ENCODE results near the gene FBXL20. TPM values are rescaled to one million over a fixed set of nuclear protein-coding genes. Genes with fewer than 3 reads are reported as not detected.
"Not testable (repeated sequence)": the region's sequence is repeated elsewhere in the genome, so short reads cannot be mapped to it uniquely, and the experiment has no call there.

The FBXL20 gene
- total RNA-seq, 1 donor, result 20.3 TPM

GRCh38 chr17:39391448-39391847 lies 10.0 kb downstream of the FBXL20 start:
- DNase-seq (ENCODE audit: insufficient read length, low spot score, missing footprints), result no peak
- H4K20me1 ChIP-seq (ENCODE audit: insufficient read depth, low read length), result peaks cover 4% of the 10 kb centered on the region
- no peak overlapping the region for H3K4me2 ChIP-seq (ENCODE audit: insufficient read depth, low read length)
- H2AFZ ChIP-seq (ENCODE audit: low read length), result no peak overlapping the region
- H3K4me3 ChIP-seq (ENCODE audit: insufficient read depth, low read length), result no peak overlapping the region
- no peaks in the 10 kb centered on the region for H3K36me3 ChIP-seq (ENCODE audit: insufficient read depth, low read length)
- no peaks in the 10 kb centered on the region for H3K9me3 ChIP-seq (ENCODE audit: low read depth, low read length)
- H3K4me1 ChIP-seq (ENCODE audit: insufficient read depth, low read length), result no peaks in the 10 kb centered on the region
- TF ChIP-seq CTCF (IDR thresholded peaks at IDR 0.05; ENCODE audit: extremely low read depth, low read depth, low read length), result no peak
- H3K27me3 ChIP-seq (ENCODE audit: insufficient read depth, low read length), result no peaks in the 10 kb centered on the region
- H3K79me2 ChIP-seq (ENCODE audit: insufficient read depth, low read length), result peaks cover 36% of the 10 kb centered on the region
- H3K27ac ChIP-seq (ENCODE audit: low read depth, low read length), result no peak overlapping the region

GRCh38 chr17:39385040-39385439 lies 16.4 kb downstream of the FBXL20 start:
- H4K20me1 ChIP-seq (ENCODE audit: insufficient read depth, low read length), result peaks cover 8% of the 10 kb centered on the region
- no peak overlapping the region for H3K4me2 ChIP-seq (ENCODE audit: insufficient read depth, low read length)
- no peak overlapping the region for H2AFZ ChIP-seq (ENCODE audit: low read length)
- H3K9me3 ChIP-seq (ENCODE audit: low read depth, low read length), result no peaks in the 10 kb centered on the region
- no peaks in the 10 kb centered on the region for H3K36me3 ChIP-seq (ENCODE audit: insufficient read depth, low read length)
- no peak overlapping the region for H3K27ac ChIP-seq (ENCODE audit: low read depth, low read length)
- H3K27me3 ChIP-seq (ENCODE audit: insufficient read depth, low read length), result no peaks in the 10 kb centered on the region
- DNase-seq (ENCODE audit: insufficient read length, low spot score, missing footprints), result no peak
- H3K79me2 ChIP-seq (ENCODE audit: insufficient read depth, low read length), result peaks cover 19% of the 10 kb centered on the region
- H3K4me3 ChIP-seq (ENCODE audit: insufficient read depth, low read length), result no peak overlapping the region
- H3K4me1 ChIP-seq (ENCODE audit: insufficient read depth, low read length), result no peaks in the 10 kb centered on the region
- TF ChIP-seq CTCF (IDR thresholded peaks at IDR 0.05; ENCODE audit: extremely low read depth, low read depth, low read length), result no peak

GRCh38 chr17:39380144-39380543 lies 21.3 kb downstream of the FBXL20 start:
- Histone ChIP-seq H3K36me3 (ENCODE audit: insufficient read depth, low read length) (no peaks in the 10 kb centered on the region), H3K27me3 (ENCODE audit: insufficient read depth, low read length) (no peaks in the 10 kb centered on the region), H3K4me1 (ENCODE audit: insufficient read depth, low read length) (no peaks in the 10 kb centered on the region), H3K79me2 (ENCODE audit: insufficient read depth, low read length) (peaks cover 27% of the 10 kb centered on the region), H3K4me3 (ENCODE audit: insufficient read depth, low read length) (no peak overlapping the region), H4K20me1 (ENCODE audit: insufficient read depth, low read length) (peaks cover 19% of the 10 kb centered on the region), H3K4me2 (ENCODE audit: insufficient read depth, low read length) (no peak overlapping the region), H2AFZ (ENCODE audit: low read length) (no peak overlapping the region), H3K27ac (ENCODE audit: low read depth, low read length) (no peak overlapping the region), H3K9me3 (ENCODE audit: low read depth, low read length) (no peaks in the 10 kb centered on the region)
- DNase-seq (ENCODE audit: insufficient read length, low spot score, missing footprints), result no peak
- no peak for TF ChIP-seq CTCF (IDR thresholded peaks at IDR 0.05; ENCODE audit: extremely low read depth, low read depth, low read length)

GRCh38 chr17:39376434-39376833 lies 25.0 kb downstream of the FBXL20 start:
- Histone ChIP-seq H3K79me2 (ENCODE audit: insufficient read depth, low read length) (peaks cover 21% of the 10 kb centered on the region), H3K4me3 (ENCODE audit: insufficient read depth, low read length) (no peak overlapping the region), H3K36me3 (ENCODE audit: insufficient read depth, low read length) (no peaks in the 10 kb centered on the region), H3K9me3 (ENCODE audit: low read depth, low read length) (no peaks in the 10 kb centered on the region), H3K4me2 (ENCODE audit: insufficient read depth, low read length) (no peak overlapping the region), H3K27ac (ENCODE audit: low read depth, low read length) (no peak overlapping the region), H2AFZ (ENCODE audit: low read length) (no peak overlapping the region), H3K27me3 (ENCODE audit: insufficient read depth, low read length) (no peaks in the 10 kb centered on the region), H4K20me1 (ENCODE audit: insufficient read depth, low read length) (peaks cover 20% of the 10 kb centered on the region), H3K4me1 (ENCODE audit: insufficient read depth, low read length) (no peaks in the 10 kb centered on the region)
- DNase-seq (ENCODE audit: insufficient read length, low spot score, missing footprints), result no peak
- TF ChIP-seq CTCF (IDR thresholded peaks at IDR 0.05; ENCODE audit: extremely low read depth, low read depth, low read length), result no peak

GRCh38 chr17:39367805-39368204 lies 33.6 kb downstream of the FBXL20 start:
- not testable (repeated sequence) for H4K20me1 ChIP-seq (ENCODE audit: insufficient read depth, low read length)

More at GRCh38 chr17:39367805-39368204, 33.6 kb downstream of the FBXL20 start:
- not testable (repeated sequence) for H3K4me3 ChIP-seq (ENCODE audit: insufficient read depth, low read length); H3K4me2 ChIP-seq (ENCODE audit: insufficient read depth, low read length); H3K9me3 ChIP-seq (ENCODE audit: low read depth, low read length); DNase-seq (ENCODE audit: insufficient read length, low spot score, missing footprints); H3K36me3 ChIP-seq (ENCODE audit: insufficient read depth, low read length); H3K79me2 ChIP-seq (ENCODE audit: insufficient read depth, low read length); H3K27ac ChIP-seq (ENCODE audit: low read depth, low read length); H3K27me3 ChIP-seq (ENCODE audit: insufficient read depth, low read length); H2AFZ ChIP-seq (ENCODE audit: low read length)
- peaks cover 15% of the 10 kb centered on the region for H3K4me1 ChIP-seq (ENCODE audit: insufficient read depth, low read length)
